Measurements from ENCODE around the gene UBALD2.

The UBALD2 gene

DNA sequence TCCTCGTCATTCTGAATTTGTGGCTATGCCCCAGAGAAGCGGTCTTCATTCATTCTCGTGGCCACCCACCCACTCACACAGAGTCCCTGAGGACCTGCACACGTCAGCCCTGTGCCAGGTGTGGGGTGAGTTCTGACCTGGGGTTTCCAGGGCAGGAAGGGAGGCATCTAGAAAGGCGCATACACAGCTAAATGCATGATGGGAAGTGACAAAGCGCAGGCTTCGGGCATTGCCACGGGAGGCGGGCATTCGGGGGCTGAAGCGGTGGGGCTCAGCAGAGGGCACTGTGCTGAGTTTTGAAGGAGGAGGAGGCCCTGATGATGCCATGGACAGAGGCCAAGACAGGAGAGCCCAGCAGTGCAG, 10.9 kb downstream of the UBALD2 start:
- peak overlapping the region; percentile 53 for H3K4me3 ChIP-seq (ENCODE audit: low read depth, low read length)
- no peak for TF ChIP-seq CTCF (IDR thresholded peaks at IDR 0.05; ENCODE audit: insufficient read depth, low read depth, low read length, missing control alignments)
- DNase-seq (ENCODE audit: low read depth): peak; percentile 74

GRCh38 chr17:76276461-76277299, 11.5 kb downstream of the UBALD2 start:
- peak overlapping the region; percentile 53; the same call in 1 of the 2 replicates for H3K4me3 ChIP-seq (ENCODE audit: low read depth, low read length)
- no peak for DNase-seq (ENCODE audit: low read depth)
- TF ChIP-seq CTCF (IDR thresholded peaks at IDR 0.05; ENCODE audit: insufficient read depth, low read depth, low read length, missing control alignments): no peak

DNA sequence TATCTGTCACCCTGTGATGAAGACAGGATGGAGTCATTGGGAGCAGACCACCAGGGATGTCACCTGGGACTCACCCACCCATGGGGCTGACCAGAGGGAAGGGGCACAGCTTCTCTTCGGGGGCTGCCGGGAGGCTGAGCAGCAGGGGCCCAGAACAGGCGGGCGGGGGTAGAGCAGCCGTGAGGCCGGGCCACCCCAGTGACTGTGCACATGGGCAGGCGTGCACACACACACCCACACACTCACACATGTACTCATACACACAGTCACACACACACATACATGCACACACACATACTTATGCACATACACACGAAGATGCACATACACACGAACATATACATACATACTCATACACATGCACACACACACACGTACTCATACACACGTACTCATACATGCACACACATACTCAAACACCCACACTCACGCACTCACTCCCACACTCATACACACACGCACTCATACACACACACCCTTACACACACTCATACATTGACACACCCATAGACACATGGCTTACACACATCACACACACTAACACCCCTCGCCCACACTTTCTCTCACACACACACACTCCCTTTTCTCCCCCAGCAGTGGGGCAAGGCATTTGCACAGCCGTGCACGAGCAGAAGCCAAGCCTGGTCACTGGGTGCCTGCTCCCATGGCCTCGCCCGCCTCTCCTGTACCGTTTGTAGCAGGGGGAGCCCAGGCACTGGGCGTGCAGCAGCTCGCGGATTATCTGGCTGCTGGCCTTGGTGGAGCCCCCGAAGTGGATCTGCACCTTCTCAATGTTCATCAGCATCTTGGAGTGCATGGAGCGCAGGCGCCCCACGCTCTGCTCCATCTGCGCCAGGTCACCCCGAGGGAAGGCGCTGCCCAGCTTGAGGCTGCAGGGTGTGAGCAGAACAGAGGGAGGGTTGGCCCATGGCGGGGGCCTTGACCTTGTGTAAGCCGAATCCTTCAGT, 12.4 kb downstream of the UBALD2 start:
- TF ChIP-seq CTCF (IDR thresholded peaks at IDR 0.05; ENCODE audit: insufficient read depth, low read depth, low read length, missing control alignments): no peak
- DNase-seq (ENCODE audit: low read depth): no peak
- H3K4me3 ChIP-seq (ENCODE audit: low read depth, low read length): no peak overlapping the region

DNA sequence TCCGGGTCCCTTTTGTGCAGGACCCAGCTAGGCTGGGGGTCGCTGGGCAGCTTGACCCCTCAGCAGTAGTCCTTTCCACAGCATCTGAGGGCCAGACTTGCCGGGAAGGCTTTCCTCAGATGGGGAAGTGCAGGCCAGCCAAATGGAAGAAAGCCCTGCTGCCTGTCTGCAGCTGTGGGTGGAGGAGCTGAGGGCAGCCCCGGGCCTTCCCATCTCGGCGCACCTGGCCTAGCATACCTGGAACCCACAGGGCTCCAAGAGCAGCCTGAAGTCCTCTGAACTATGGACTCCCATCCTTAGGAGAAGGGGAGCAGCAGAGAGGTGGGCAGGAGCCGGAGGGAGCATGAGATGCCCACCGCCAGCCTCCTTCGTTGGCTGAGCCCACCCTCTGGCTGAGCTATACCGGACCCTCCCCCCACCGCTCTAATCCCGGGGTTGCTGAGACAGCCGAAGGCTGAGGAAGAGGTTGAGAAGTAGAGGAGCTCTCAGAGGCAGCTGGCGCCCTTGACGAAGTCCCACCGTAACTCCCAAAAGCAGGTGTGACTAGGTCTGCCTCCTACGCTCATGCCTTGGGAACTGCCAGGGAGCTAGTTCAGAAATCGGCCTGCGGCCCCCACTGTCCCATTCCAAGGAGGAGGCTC, 13.2 kb downstream of the UBALD2 start:
- H3K4me3 ChIP-seq (ENCODE audit: low read depth, low read length): no peak overlapping the region
- no peak for DNase-seq (ENCODE audit: low read depth)
- TF ChIP-seq CTCF (IDR thresholded peaks at IDR 0.05; ENCODE audit: insufficient read depth, low read depth, low read length, missing control alignments): no peak

DNA sequence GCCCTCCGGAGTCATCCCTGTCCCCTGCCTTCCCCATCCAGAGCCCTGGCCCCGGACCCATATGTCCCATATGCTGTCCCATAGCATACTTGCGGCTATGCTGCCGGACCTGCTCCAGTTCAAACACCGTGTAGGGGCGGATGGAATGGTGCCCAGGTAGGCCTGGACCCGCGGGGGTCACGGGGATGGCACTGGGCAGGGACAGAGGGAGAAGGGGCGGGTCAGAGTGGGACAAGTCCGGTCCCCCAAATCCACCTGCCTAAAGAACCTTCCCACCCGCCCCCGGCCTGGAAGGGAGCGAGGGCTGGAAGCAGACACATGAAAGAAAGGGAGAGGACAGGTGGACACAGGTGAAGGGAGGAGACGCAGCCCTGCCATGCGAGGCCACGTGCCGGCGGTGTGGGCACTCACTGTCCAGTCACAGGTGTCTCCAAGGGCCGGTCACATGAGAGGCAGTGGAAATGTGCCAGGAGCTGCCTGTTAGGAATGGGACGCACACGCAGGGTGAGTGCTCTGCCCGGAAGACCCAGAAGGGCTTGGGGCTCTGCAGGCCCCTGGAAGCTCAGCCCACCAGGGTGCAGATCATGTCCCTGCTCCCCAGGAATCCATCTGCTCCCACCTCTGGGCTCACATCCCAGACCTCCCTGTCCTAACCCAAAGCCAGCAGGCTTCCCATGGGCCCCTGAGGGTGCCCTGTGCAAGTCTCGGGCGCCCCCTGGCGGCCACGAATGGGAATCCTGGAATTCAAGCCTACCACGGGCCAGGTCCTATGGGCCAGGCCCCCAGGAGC, 14.0 kb downstream of the UBALD2 start:
- peak; percentile 89 for TF ChIP-seq CTCF (IDR thresholded peaks at IDR 0.05; ENCODE audit: insufficient read depth, low read depth, low read length, missing control alignments)
- peak; percentile 83 for DNase-seq (ENCODE audit: low read depth)
- H3K4me3 ChIP-seq (ENCODE audit: low read depth, low read length): no peak overlapping the region

GRCh38 chr17:76279742-76280287, 14.7 kb downstream of the UBALD2 start:
- H3K4me3 ChIP-seq (ENCODE audit: low read depth, low read length): no peak overlapping the region
- no peak for DNase-seq (ENCODE audit: low read depth)
- TF ChIP-seq CTCF (IDR thresholded peaks at IDR 0.05; ENCODE audit: insufficient read depth, low read depth, low read length, missing control alignments): no peak
